Activated CD8-positive, alpha-beta T cell treated with anti-CD3 and anti-CD28 coated beads, Interleukin-2, amount 10 ng/mL, durations not matched to agents 7 days and 5 days (primary cell): ENCODE measurements around the gene IL20. TPM values are rescaled to one million over a fixed set of nuclear protein-coding genes. Genes with fewer than 3 reads are reported as not detected.

Source experiments
- ATAC-seq: fragments of 150-1000 bp; cut with Tn5 transposase; one replicate; pipeline ENCODE4 v1.10.0; 2021; ENCODE audit warnings: moderate library complexity
- CTCF ChIA-PET: fragments of 350-600 bp; sonication (Branson Sonifier 250); formaldehyde crosslinking; loops from one replicate; lab custom pipeline; 2021; ENCODE audit warnings: antibody characterized with exemption; lab: Charles Lee
- POLR2A ChIA-PET: fragments of 350-600 bp; sonication (Branson Sonifier 250); formaldehyde crosslinking; loops from one replicate; lab custom pipeline; 2021; ENCODE audit warnings: antibody characterized with exemption; lab: Charles Lee
- DNase-seq: peaks from one replicate; pipeline ENCODE4 v3.0.0-alpha.2; 2020
- H3K27ac Mint-ChIP-seq: one replicate; pipeline ENCODE4 v1.8.0; 2021; ENCODE audit warnings: mild to moderate bottlenecking, mixed read lengths
- H3K27me3 Mint-ChIP-seq: one replicate; pipeline ENCODE4 v1.8.0; 2021; ENCODE audit warnings: low read depth, mixed read lengths
- H3K36me3 Mint-ChIP-seq: one replicate; pipeline ENCODE4 v1.8.0; 2021; ENCODE audit warnings: low read depth, mixed read lengths
- H3K4me1 Mint-ChIP-seq: one replicate; pipeline ENCODE4 v1.8.0; 2021; ENCODE audit warnings: low read depth, mixed read lengths
- H3K4me3 Mint-ChIP-seq: one replicate; pipeline ENCODE4 v1.8.0; 2021; ENCODE audit warnings: mild to moderate bottlenecking, mixed read lengths
- H3K9me3 Mint-ChIP-seq: one replicate; pipeline ENCODE4 v1.8.0; 2022; ENCODE audit warnings: mixed read lengths; ENCODE audit not compliant: insufficient read depth
- total RNA-seq, 2 experiments: library from RNA; stranded (reverse); gene quantifications; one replicate each; pipeline ENCODE4 v1.2.3, GENCODE V29; 2021

Gene IL20
- total RNA-seq, 2 experiments from 2014 or later: not detected

DNA sequence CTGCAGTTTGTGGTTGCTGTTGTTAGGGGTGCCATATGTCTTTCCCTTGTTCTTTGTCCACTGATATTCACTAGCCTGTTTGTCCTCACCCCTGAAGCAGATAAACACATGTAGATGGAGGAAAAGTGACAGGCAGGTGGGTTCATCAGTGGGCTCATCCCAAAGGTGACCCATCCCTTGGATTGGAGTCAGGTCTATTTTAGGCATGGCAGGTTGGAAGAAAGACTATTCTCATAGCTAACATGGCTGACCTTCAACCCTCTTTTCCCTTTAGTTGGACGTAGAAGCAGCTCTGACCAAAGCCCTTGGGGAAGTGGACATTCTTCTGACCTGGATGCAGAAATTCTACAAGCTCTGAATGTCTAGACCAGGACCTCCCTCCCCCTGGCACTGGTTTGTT is 37.3 kb downstream of the IL20 start:
- Mint-ChIP-seq H3K9me3 (no peaks in the 10 kb centered on the region), H3K27me3 (no peaks in the 10 kb centered on the region), H3K4me1 (peaks cover 31% of the 10 kb centered on the region), H3K4me3 (no peak overlapping the region), H3K27ac (no peak overlapping the region), H3K36me3 (peaks cover 36% of the 10 kb centered on the region)
- no peak for ATAC-seq
- ChIA-PET CTCF (interaction anchor here (3.6 kb wide), 1 partner anchor 10 kb away, joined by 17 read pairs; no protein-coding TSS in a partner anchor), POLR2A (no interaction called here)
- DNase-seq: no peak

GRCh38 chr1:206903687-206904086 is 38.3 kb downstream of the IL20 start:
- Mint-ChIP-seq H3K4me1 (peaks cover 34% of the 10 kb centered on the region), H3K36me3 (peaks cover 44% of the 10 kb centered on the region), H3K27ac (peak overlapping the region; percentile 11), H3K27me3 (no peaks in the 10 kb centered on the region), H3K4me3 (no peak overlapping the region), H3K9me3 (no peaks in the 10 kb centered on the region)
- no peak for DNase-seq
- no peak for ATAC-seq
- CTCF ChIA-PET: interaction anchor here (0.5 to 1.2 kb wide), 2 partner anchors 94 to 96 kb away, joined by 3 read pairs; no protein-coding TSS in a partner anchor
- POLR2A ChIA-PET: no interaction called here

GRCh38 chr1:206904423-206905142 is 39.2 kb downstream of the IL20 start:
- CTCF ChIA-PET: interaction anchor here (0.5 to 5.5 kb wide), 9 partner anchors 15 to 97 kb away, joined by 3 to 43 read pairs (median 7); partner anchors contain the start of genes FCMR and IL20
- peaks cover 38% of the 10 kb centered on the region for H3K4me1 Mint-ChIP-seq
- H3K4me3 Mint-ChIP-seq: no peak overlapping the region
- no peaks in the 10 kb centered on the region for H3K27me3 Mint-ChIP-seq
- no peaks in the 10 kb centered on the region for H3K9me3 Mint-ChIP-seq
- DNase-seq: no peak
- ATAC-seq: no peak
- POLR2A ChIA-PET: interaction anchor here (0.7 kb wide), 2 partner anchors 18 to 178 kb away, joined by 3 read pairs; no protein-coding TSS in a partner anchor
- peaks cover 48% of the 10 kb centered on the region for H3K36me3 Mint-ChIP-seq
- H3K27ac Mint-ChIP-seq: peak overlapping the region; percentile 26

GRCh38 chr1:206905295-206906164 is 40.1 kb downstream of the IL20 start:
- CTCF ChIA-PET: interaction anchor here (0.6 to 5.5 kb wide), 32 partner anchors 9 to 354 kb away, joined by 3 to 43 read pairs (median 4); partner anchors contain the start of genes FCMR and IL20
- peak; percentile 28 for ATAC-seq
- peak overlapping the region; percentile 73 for H3K27ac Mint-ChIP-seq
- H3K9me3 Mint-ChIP-seq: no peaks in the 10 kb centered on the region
- no peaks in the 10 kb centered on the region for H3K27me3 Mint-ChIP-seq
- H3K4me1 Mint-ChIP-seq: peaks cover 45% of the 10 kb centered on the region
- H3K36me3 Mint-ChIP-seq: peaks cover 50% of the 10 kb centered on the region
- H3K4me3 Mint-ChIP-seq: peak overlapping the region; percentile 0
- POLR2A ChIA-PET: interaction anchor here (0.7 kb wide), 1 partner anchor 179 kb away, joined by 3 read pairs; no protein-coding TSS in a partner anchor
- no peak for DNase-seq

- no peak for ATAC-seq
- DNase-seq: no peak
- ChIA-PET CTCF (interaction anchor here (0.7 to 5.5 kb wide), 17 partner anchors 9 to 278 kb away, joined by 3 to 47 read pairs (median 8); partner anchors contain the start of genes FCMR and IL20), POLR2A (interaction anchor here (0.9 to 1.3 kb wide), 3 partner anchors 9 to 48 kb away, joined by 3 to 6 read pairs (median 4); partner anchors contain the start of gene FCMR)
- Mint-ChIP-seq H3K4me3 (no peak overlapping the region), H3K27me3 (no peaks in the 10 kb centered on the region), H3K9me3 (no peaks in the 10 kb centered on the region), H3K27ac (no peak overlapping the region), H3K4me1 (peaks cover 53% of the 10 kb centered on the region), H3K36me3 (peaks cover 65% of the 10 kb centered on the region)
Measured at GRCh38 chr1:206907304-206907991, 42.0 kb downstream of the IL20 start.

- no peak for ATAC-seq
- Mint-ChIP-seq H3K4me1 (peaks cover 59% of the 10 kb centered on the region), H3K27ac (no peak overlapping the region), H3K9me3 (no peaks in the 10 kb centered on the region), H3K36me3 (peaks cover 66% of the 10 kb centered on the region), H3K4me3 (no peak overlapping the region), H3K27me3 (no peaks in the 10 kb centered on the region)
- ChIA-PET POLR2A (interaction anchor here (0.6 to 1.3 kb wide), 5 partner anchors 11 to 104 kb away, joined by 3 to 6 read pairs (median 4); partner anchors contain the start of gene FCMR), CTCF (interaction anchor here (0.8 to 5.5 kb wide), 22 partner anchors 8 to 273 kb away, joined by 3 to 47 read pairs (median 6); partner anchors contain the start of genes DYRK3, FCMR and IL20)
- no peak for DNase-seq
Measured at GRCh38 chr1:206908038-206908437, 42.6 kb downstream of the IL20 start.

DNA sequence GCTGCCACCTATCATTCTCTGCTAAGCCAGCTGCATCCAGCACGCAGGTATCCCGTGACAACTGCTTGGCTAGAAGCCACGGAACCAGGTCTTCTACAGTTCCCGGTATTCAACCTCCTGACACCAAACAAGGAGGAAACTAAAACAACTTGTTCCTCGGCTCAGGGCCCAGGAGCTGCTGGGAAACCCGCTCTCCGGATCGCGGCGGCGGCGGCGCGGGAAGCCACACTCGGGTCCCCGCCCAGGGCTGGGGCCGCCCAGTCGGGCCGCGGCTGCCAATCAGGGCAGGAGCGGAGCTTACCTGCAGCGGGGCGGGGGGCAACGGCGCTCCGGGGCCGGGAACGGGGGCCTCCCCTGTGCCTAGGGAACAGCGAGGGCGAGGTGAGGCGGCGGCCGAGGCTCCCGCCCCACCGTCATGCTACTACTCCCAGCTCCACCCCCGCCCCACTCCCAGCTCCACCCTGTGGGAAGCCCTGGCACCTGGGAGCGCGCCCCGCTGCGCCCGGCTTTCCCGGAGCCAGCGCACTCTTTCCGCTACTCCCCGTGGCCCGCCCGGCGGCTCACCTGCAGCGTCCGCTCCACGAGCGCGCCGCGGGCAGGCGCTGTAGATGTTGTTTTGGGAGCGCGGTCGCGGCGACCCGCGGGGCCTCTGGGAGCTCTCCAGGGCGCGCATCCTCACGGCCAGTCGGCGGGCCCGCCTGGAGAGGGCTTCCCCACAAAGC is 43.9 kb downstream of the IL20 start:
- CTCF ChIA-PET: interaction anchor here (0.8 to 5.5 kb wide), 37 partner anchors 9 to 274 kb away, joined by 3 to 47 read pairs (median 5); partner anchors contain the start of genes DYRK3, FCMR and IL20
- H3K4me3 Mint-ChIP-seq: peak overlapping the region; percentile 37
- no peaks in the 10 kb centered on the region for H3K27me3 Mint-ChIP-seq

DNA sequence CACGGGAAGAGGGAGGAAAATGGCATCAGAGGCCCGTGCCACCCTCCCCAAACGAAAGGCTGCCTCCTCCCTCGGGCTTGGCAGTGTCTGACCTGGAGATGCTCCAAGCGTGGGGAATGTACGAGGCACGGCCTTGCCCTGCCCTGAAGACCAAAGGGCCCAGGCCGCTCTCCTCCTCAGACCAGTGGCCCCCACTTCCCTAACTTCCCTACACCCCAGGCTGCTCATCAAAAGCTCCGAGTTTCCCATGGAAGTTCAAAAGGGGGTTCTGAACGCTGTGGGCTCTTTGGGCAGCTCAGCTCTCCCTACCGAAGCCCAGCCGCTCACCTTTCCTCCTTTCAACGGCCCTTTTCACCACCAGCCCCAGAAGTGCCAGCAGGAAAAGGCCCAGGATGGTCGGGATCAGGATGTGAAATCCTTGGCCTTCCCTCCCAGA is 44.5 kb downstream of the IL20 start:
- H3K36me3 Mint-ChIP-seq: peaks cover 54% of the 10 kb centered on the region
- ATAC-seq (no peak), DNase-seq (no peak)
- H3K4me3 Mint-ChIP-seq: peak overlapping the region; percentile 16
- no peaks in the 10 kb centered on the region for H3K9me3 Mint-ChIP-seq
- H3K27ac Mint-ChIP-seq: no peak overlapping the region
- CTCF ChIA-PET: interaction anchor here (0.8 to 5.5 kb wide), 25 partner anchors 8 to 252 kb away, joined by 3 to 47 read pairs (median 6); partner anchors contain the start of genes FCMR and IL20
- POLR2A ChIA-PET: interaction anchor here (0.8 to 1.1 kb wide), 2 partner anchors 91 to 101 kb away, joined by 4 to 5 read pairs; no protein-coding TSS in a partner anchor
- peaks cover 63% of the 10 kb centered on the region for H3K4me1 Mint-ChIP-seq
- no peaks in the 10 kb centered on the region for H3K27me3 Mint-ChIP-seq

More for the DNA sequence above, 43.9 kb downstream of the IL20 start:
- Mint-ChIP-seq H3K36me3 (peaks cover 57% of the 10 kb centered on the region), H3K4me1 (peaks cover 65% of the 10 kb centered on the region), H3K27ac (no peak overlapping the region), H3K9me3 (no peaks in the 10 kb centered on the region)
- DNase-seq (peak; percentile 47), ATAC-seq (peak; percentile 63)
- POLR2A ChIA-PET: interaction anchor here (0.6 to 1.1 kb wide), 4 partner anchors 91 to 265 kb away, joined by 3 to 5 read pairs (median 4); no protein-coding TSS in a partner anchor

DNA sequence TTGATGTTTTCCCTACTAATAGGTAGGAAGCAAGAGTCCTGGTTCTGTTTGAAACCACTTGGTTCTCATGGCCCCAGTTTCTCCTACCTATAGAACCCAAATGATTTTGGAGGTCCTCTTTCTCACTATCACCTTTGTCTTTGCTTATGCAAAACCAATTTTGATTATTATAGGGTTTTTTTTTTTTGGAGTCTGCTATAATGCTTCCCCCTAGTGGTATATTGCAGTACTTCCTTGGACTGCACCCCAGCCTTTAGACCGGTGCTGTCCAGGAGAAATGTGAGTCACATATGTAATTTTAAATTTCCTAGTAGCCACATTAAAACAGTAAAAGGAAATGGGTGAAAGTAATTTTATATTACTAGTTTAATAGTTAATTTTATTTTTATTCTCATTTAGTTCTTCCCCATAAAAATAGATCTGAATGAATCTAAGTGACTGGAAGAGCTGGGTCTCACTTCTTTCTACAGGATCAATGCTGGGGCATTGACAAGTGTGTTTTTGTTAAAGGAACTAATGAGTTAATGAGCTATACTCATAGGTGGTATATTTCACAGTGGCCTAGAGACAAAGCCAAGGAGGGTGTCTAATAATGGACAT is 45.7 kb downstream of the IL20 start:
- no peak for ATAC-seq
- Mint-ChIP-seq H3K4me1 (peaks cover 63% of the 10 kb centered on the region), H3K9me3 (no peaks in the 10 kb centered on the region), H3K27me3 (no peaks in the 10 kb centered on the region), H3K27ac (no peak overlapping the region), H3K4me3 (no peak overlapping the region), H3K36me3 (peaks cover 53% of the 10 kb centered on the region)
- DNase-seq: peak; percentile 56
- POLR2A ChIA-PET: interaction anchor here (1.0 to 1.1 kb wide), 2 partner anchors 11 to 176 kb away, joined by 3 to 7 read pairs; partner anchors contain the start of gene FCMR
- CTCF ChIA-PET: interaction anchor here (0.7 to 5.0 kb wide), 38 partner anchors 10 to 279 kb away, joined by 3 to 185 read pairs (median 12); partner anchors contain the start of genes DYRK3, FCMR, IL19 and IL20
